Uterus (tissue), 2 donors: Measurements from ENCODE around the gene HIVEP3.

Experiments used
- CTCF ChIP-seq, 4 experiments: fragments of 200-600 bp in 2 of 4; fragments of 450-650 bp in 2 of 4; sonication (generic) in 2 of 4; IDR thresholded peaks; one replicate each; pipeline ENCODE4 v1.5.1; 2016 to 2019; ENCODE audit warnings: antibody characterized with exemption in 4 of 4, mild to moderate bottlenecking in 2 of 4, moderate library complexity in 1 of 4
- POLR2A ChIP-seq, 2 donors: fragments of 450-650 bp; IDR thresholded peaks; one replicate each; pipeline ENCODE4 v1.6.1; 2016; ENCODE audit warnings: antibody characterized with exemption in 2 of 2, mild to moderate bottlenecking in 1 of 2, moderate library complexity in 1 of 2

GRCh38 chr1:41499591-41499990 lies 419.1 kb downstream of the HIVEP3 start:
- TF ChIP-seq CTCF (IDR thresholded peaks at IDR 0.05) (no peak), POLR2A (IDR thresholded peaks at IDR 0.05) (no peak)
